Astrocyte (in vitro differentiated cells and primary cell): Measurements from ENCODE around the gene URM1. TPM values are rescaled to one million over a fixed set of nuclear protein-coding genes. Genes with fewer than 3 reads are reported as not detected.
A peak's percentile ranks its signal among the peaks of the same experiment; 100 is the strongest.

ENCODE experiments used
- DNase-seq: peaks from one replicate; pipeline ENCODE4 v3.0.0-alpha.2; 2010; ENCODE audit warnings: low read depth
- FAIRE-seq: peaks from 2 replicates; lab custom pipeline; 2011; peaks lifted over from hg19 to GRCh38; lab: Jason Lieb, UNC
- H2AFZ ChIP-seq: 2 replicates; pipeline ENCODE4 v1.6.0; 2012; ENCODE audit warnings: low read depth, low read length, inconsistent platforms
- H3K27ac ChIP-seq: 2 replicates; pipeline ENCODE4 v1.5.1; 2011; ENCODE audit warnings: low read depth, low read length, inconsistent platforms
- H3K27me3 ChIP-seq: 2 replicates; pipeline ENCODE4 v1.6.0; 2011; ENCODE audit warnings: low read length, inconsistent platforms; ENCODE audit not compliant: insufficient read depth
- H3K36me3 ChIP-seq: 2 replicates; pipeline ENCODE4 v1.5.1; 2011; ENCODE audit warnings: low read length, inconsistent platforms; ENCODE audit not compliant: insufficient read depth
- H3K4me1 ChIP-seq: 2 replicates; pipeline ENCODE4 v1.5.1; 2011; ENCODE audit warnings: low read length, inconsistent platforms; ENCODE audit not compliant: insufficient read depth
- H3K4me2 ChIP-seq: 2 replicates; pipeline ENCODE4 v1.6.0; 2012; ENCODE audit warnings: low read length, inconsistent platforms
- H3K4me3 ChIP-seq: 2 replicates; pipeline ENCODE4 v1.5.1; 2011; ENCODE audit warnings: low read depth, mild to moderate bottlenecking, low read length, inconsistent platforms; ENCODE audit not compliant: insufficient read depth
- H3K79me2 ChIP-seq: 2 replicates; pipeline ENCODE4 v1.6.0; 2012; ENCODE audit warnings: mild to moderate bottlenecking, low read length, inconsistent platforms; ENCODE audit not compliant: insufficient read depth
- H3K9ac ChIP-seq: 2 replicates; pipeline ENCODE4 v1.6.0; 2012; ENCODE audit warnings: mild to moderate bottlenecking, low read length, inconsistent platforms
- H3K9me3 ChIP-seq: 2 replicates; pipeline ENCODE4 v1.5.1; 2012; ENCODE audit warnings: low read depth, mild to moderate bottlenecking, low read length, inconsistent platforms; ENCODE audit not compliant: insufficient read depth
- H4K20me1 ChIP-seq: 2 replicates; pipeline ENCODE4 v1.6.0; 2012; ENCODE audit warnings: low read length, inconsistent platforms; ENCODE audit not compliant: insufficient read depth
- H3K27ac Mint-ChIP-seq: one replicate; pipeline ENCODE4 v1.8.0; 2021; ENCODE audit warnings: mild to moderate bottlenecking, mixed read lengths; ENCODE audit not compliant: unreplicated experiment
- H3K27me3 Mint-ChIP-seq: one replicate; pipeline ENCODE4 v1.8.0; 2021; ENCODE audit warnings: low read depth, mixed read lengths; ENCODE audit not compliant: unreplicated experiment
- H3K36me3 Mint-ChIP-seq: one replicate; pipeline ENCODE4 v1.8.0; 2021; ENCODE audit warnings: low read depth, mixed read lengths; ENCODE audit not compliant: unreplicated experiment
- H3K4me1 Mint-ChIP-seq: one replicate; pipeline ENCODE4 v1.8.0; 2021; ENCODE audit warnings: low read depth, mixed read lengths; ENCODE audit not compliant: unreplicated experiment
- H3K4me3 Mint-ChIP-seq: one replicate; pipeline ENCODE4 v1.8.0; 2021; ENCODE audit warnings: mild to moderate bottlenecking, moderate library complexity, mixed read lengths; ENCODE audit not compliant: unreplicated experiment
- H3K9me3 Mint-ChIP-seq: one replicate; pipeline ENCODE4 v1.8.0; 2021; ENCODE audit warnings: mild to moderate bottlenecking, mixed read lengths; ENCODE audit not compliant: unreplicated experiment
- CTCF ChIP-seq: IDR thresholded peaks from 2 replicates; pipeline ENCODE4 v1.5.1; 2011; ENCODE audit warnings: low read depth, mild to moderate bottlenecking, inconsistent platforms, low read length, moderate library complexity; ENCODE audit not compliant: insufficient read depth
- EZH2 ChIP-seq: IDR thresholded peaks from 2 replicates; pipeline ENCODE4 v1.6.1; 2012; ENCODE audit warnings: mild to moderate bottlenecking, low read length, inconsistent platforms; ENCODE audit not compliant: insufficient read depth
- total RNA-seq: library from RNA; stranded (reverse); gene quantifications from 2 replicates; pipeline ENCODE4 v1.2.1, GENCODE V29; 2021

The URM1 gene
- total RNA-seq, 1 donor from 2014 or later, result 50.7 TPM

GRCh38 chr9:128361296-128361985, 9.7 kb upstream of the URM1 start:
- peaks cover 15% of the 10 kb centered on the region for H3K4me1 Mint-ChIP-seq
- no peak overlapping the region for H3K27ac ChIP-seq

GRCh38 chr9:128361986-128362646, 9.1 kb upstream of the URM1 start:
- H3K27ac Mint-ChIP-seq, result peak overlapping the region; percentile 41
- H3K36me3 Mint-ChIP-seq, result peaks cover 7% of the 10 kb centered on the region
- Histone ChIP-seq H3K27ac (peak overlapping the region; percentile 10), H3K36me3 (no peaks in the 10 kb centered on the region), H2AFZ (peak overlapping the region; percentile 97), H3K79me2 (no peaks in the 10 kb centered on the region), H3K4me2 (peak overlapping the region; percentile 98), H3K9me3 (no peaks in the 10 kb centered on the region), H3K4me1 (peaks cover 25% of the 10 kb centered on the region), H3K27me3 (no peaks in the 10 kb centered on the region), H3K9ac (peak overlapping the region; percentile 64), H4K20me1 (no peaks in the 10 kb centered on the region), H3K4me3 (peak overlapping the region; percentile 55)
- TF ChIP-seq EZH2 (no peak), CTCF (peak; percentile 80)
- no peak overlapping the region for H3K4me3 Mint-ChIP-seq
- peaks cover 15% of the 10 kb centered on the region for H3K4me1 Mint-ChIP-seq
- DNase-seq (peak; percentile 63), FAIRE-seq (no peak)
- H3K27me3 Mint-ChIP-seq, result no peaks in the 10 kb centered on the region
- H3K9me3 Mint-ChIP-seq, result no peaks in the 10 kb centered on the region

More at GRCh38 chr9:128361296-128361985, 9.7 kb upstream of the URM1 start:
- Histone ChIP-seq H4K20me1 (no peaks in the 10 kb centered on the region), H2AFZ (peak overlapping the region; percentile 97), H3K9me3 (no peaks in the 10 kb centered on the region), H3K4me1 (peaks cover 25% of the 10 kb centered on the region), H3K4me2 (peak overlapping the region; percentile 98), H3K4me3 (peak overlapping the region; percentile 55), H3K27me3 (no peaks in the 10 kb centered on the region), H3K9ac (peak overlapping the region; percentile 64), H3K79me2 (no peaks in the 10 kb centered on the region), H3K36me3 (no peaks in the 10 kb centered on the region)
- Mint-ChIP-seq H3K4me3 (peak overlapping the region; percentile 45), H3K27me3 (no peaks in the 10 kb centered on the region), H3K36me3 (peaks cover 7% of the 10 kb centered on the region), H3K27ac (no peak overlapping the region), H3K9me3 (no peaks in the 10 kb centered on the region)
- TF ChIP-seq EZH2 (no peak), CTCF (no peak)
- DNase-seq, result no peak
- FAIRE-seq, result no peak

DNA sequence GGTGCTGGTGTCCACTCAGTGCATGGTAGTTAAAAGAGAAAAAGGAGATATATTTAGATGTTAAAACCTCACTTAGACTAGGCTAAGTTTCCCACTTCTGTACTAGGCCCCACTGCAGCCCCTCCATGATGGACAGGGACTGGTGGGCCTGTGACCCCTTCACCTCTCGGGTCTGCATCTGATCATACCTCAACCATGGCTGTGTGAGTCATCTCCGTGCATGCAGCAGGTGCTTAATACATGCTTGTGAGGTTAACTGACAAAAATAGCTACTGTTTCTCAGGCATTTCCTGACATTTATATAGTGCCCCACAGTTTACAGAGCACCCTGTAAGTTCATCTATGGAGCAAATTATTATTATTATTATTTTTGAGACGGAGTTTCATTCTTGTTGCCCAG, 8.4 kb upstream of the URM1 start:
- H3K27me3 Mint-ChIP-seq, result no peaks in the 10 kb centered on the region
- H3K9ac ChIP-seq, result no peak overlapping the region
- H3K4me3 Mint-ChIP-seq, result no peak overlapping the region
- no peak overlapping the region for H3K27ac ChIP-seq
- H3K4me1 ChIP-seq, result peaks cover 25% of the 10 kb centered on the region
- no peak for DNase-seq
- H3K36me3 Mint-ChIP-seq, result peaks cover 2% of the 10 kb centered on the region
- H3K9me3 ChIP-seq, result no peaks in the 10 kb centered on the region
- no peaks in the 10 kb centered on the region for H3K27me3 ChIP-seq
- no peak overlapping the region for H3K4me3 ChIP-seq
- H3K79me2 ChIP-seq, result no peaks in the 10 kb centered on the region
- H2AFZ ChIP-seq, result no peak overlapping the region
- H3K36me3 ChIP-seq, result no peaks in the 10 kb centered on the region
- peaks cover 15% of the 10 kb centered on the region for H3K4me1 Mint-ChIP-seq
- TF ChIP-seq CTCF, result no peak
- no peak for TF ChIP-seq EZH2
- no peak overlapping the region for H3K27ac Mint-ChIP-seq
- no peak overlapping the region for H3K4me2 ChIP-seq
- FAIRE-seq, result no peak
- no peaks in the 10 kb centered on the region for H3K9me3 Mint-ChIP-seq
- no peaks in the 10 kb centered on the region for H4K20me1 ChIP-seq
